GM21367 (cell line): ENCODE results near the gene OLAH.
"Not testable (repeated sequence)": the region's sequence is repeated elsewhere in the genome, so short reads cannot be mapped to it uniquely, and the experiment has no call there.

Experiments used
- ATAC-seq: cut with Tn5 transposase; IDR thresholded peaks from one replicate; pipeline ENCODE4 v1.9.1; 2021; ENCODE audit not compliant: unreplicated experiment

OLAH gene

GRCh38 chr10:15043674-15044073 lies at the start of gene OLAH:
TSS of gene OLAH (plus strand) at chr10:15043943. CDS start at chr10:15047289, 3,346 bp downstream.
- ATAC-seq = no peak

- no peak for ATAC-seq
Observed at GRCh38 chr10:14995964-14996565, 47.7 kb upstream of the OLAH start.

- not testable (repeated sequence) for ATAC-seq
Observed at GRCh38 chr10:15013530-15013929, 30.2 kb upstream of the OLAH start.

GRCh38 chr10:15015451-15015850 lies 28.3 kb upstream of the OLAH start:
- no peak for ATAC-seq

GRCh38 chr10:15020966-15021365 lies 22.8 kb upstream of the OLAH start:
- not testable (repeated sequence) for ATAC-seq

GRCh38 chr10:15023079-15023478 lies 20.7 kb upstream of the OLAH start:
- ATAC-seq = not testable (repeated sequence)

GRCh38 chr10:15024017-15025004 lies 19.4 kb upstream of the OLAH start:
- not testable (repeated sequence) for ATAC-seq

- not testable (repeated sequence) for ATAC-seq
Observed at GRCh38 chr10:15025040-15025439, 18.7 kb upstream of the OLAH start.

DNA sequence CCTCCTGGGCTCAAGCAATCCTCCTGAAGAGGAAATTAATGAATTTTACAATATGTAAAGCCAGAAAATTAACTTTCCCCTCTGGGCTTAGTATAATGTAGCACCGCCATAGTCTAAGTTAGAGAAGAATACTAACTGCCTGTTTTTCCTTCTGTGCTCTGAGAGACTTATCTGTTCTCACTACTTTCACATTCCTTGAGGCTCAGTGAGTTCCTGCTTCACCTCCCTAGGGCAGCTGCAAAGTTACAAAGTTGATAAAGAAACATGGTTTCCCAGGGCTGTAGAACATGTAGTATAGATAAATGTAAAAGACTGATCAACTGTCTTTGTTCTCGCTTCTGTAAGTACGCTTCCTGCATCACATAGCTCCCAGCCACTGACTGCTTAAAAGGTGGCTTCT lies 16.0 kb upstream of the OLAH start:
- ATAC-seq = no peak

- ATAC-seq = no peak
Observed at GRCh38 chr10:15035385-15036301, 8.1 kb upstream of the OLAH start.

- ATAC-seq = no peak
Observed at GRCh38 chr10:15037691-15038090, 6.1 kb upstream of the OLAH start.

DNA sequence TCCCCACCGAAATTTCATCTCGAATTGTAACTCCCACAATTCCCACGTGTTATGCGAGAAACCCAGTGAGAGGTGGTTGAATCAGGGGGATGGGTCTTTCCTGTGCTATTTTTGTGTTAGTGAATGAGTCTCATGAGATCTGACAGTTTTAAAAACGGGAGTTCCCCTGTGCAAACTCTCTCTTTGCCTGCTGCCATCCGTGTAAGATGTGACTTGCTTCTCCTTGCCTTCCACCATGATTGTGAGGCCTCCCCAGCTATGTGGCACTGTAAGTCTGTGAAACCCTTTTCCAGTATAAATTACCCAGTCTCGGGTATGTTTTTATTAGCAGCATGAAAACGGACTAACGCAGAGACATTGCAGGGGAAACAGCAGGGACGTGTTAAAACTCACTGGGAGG lies 5.3 kb upstream of the OLAH start:
- no peak for ATAC-seq

- ATAC-seq = no peak
Observed at GRCh38 chr10:15045380-15045779, 1.6 kb downstream of the OLAH start.

DNA sequence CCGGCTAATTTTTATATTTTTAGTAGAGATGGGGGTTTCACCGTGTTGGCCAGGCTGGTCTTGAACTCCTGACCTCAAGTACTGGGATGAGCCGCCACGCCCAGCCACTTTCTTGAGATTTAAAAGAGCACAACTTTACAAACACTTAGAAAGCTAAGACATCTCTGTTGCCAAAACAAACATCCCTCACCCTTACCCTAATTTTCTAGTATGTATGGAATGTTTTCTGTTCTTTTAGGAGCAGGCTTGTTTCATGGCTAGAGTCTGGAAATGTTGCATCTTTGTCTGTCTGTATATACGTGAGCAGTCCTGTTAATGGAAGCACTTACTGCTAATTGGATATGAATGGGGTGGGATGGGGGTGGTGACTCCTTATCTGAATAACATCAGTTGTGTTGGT lies 2.9 kb downstream of the OLAH start:
- no peak for ATAC-seq

GRCh38 chr10:15049533-15049932 lies 5.8 kb downstream of the OLAH start:
- ATAC-seq = no peak

GRCh38 chr10:15052121-15052520 lies 8.4 kb downstream of the OLAH start:
- no peak for ATAC-seq

GRCh38 chr10:15053061-15053460 lies 9.3 kb downstream of the OLAH start:
- ATAC-seq = no peak

- no peak for ATAC-seq
Observed at GRCh38 chr10:15058689-15059088, 14.9 kb downstream of the OLAH start.

DNA sequence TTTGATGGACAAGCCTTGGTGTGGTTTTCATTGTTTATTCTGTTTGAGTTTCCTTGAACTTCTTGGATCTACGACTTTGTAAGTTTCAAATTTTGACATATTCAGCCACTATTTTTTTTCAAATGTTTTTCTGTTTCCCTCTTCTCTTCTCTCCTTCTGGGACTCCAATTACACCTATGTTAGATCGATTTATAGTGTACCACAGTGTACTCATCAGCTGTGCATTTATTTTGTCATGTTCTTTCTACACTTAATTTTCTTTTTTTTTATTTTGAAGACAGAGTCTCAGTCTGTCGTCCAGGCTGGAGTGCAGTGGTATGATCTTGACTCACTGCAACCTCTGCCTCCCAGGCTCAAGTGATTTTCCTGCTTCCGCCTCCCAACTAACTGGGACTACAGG lies 16.2 kb downstream of the OLAH start:
- ATAC-seq = no peak

- ATAC-seq = no peak
Observed at GRCh38 chr10:15060638-15061037, 16.9 kb downstream of the OLAH start.

DNA sequence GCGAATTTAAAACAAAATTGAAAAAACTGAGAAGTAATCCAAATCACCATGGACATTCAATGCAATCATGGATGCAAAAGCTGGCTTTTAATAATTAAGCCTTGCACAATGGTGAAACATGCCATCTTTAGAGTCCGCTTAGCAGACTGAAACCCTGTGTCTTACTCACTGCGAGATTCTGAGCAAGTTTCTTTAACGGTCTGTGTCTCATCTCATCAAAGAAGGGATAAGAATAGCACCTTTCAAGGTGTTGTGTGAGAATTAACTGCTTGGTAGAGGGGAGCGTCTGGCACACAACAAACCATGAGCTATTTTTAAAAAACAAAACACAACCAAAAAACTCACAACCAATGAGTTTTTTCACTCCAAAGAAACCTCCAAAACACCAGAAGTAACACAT lies 23.4 kb downstream of the OLAH start:
- ATAC-seq = no peak
